GM12878 (cell line): ENCODE data around the gene WDR45B. TPM values are rescaled to one million over a fixed set of nuclear protein-coding genes. Genes with fewer than 3 reads are reported as not detected.

Experiments
- ATAC-seq: fragments of 200-7000 bp; cut with Tn5 transposase; 3 replicates; pipeline ENCODE4 v1.9.1; 2020; ENCODE audit warnings: mild to moderate bottlenecking, moderate library complexity
- BruUV-seq: library from RNA; stranded (reverse); fragments of 400-500 nt; replicated peaks from 2 replicates; lab custom pipeline; 2021; lab: Mats Ljungman, UMichigan
- CTCF ChIA-PET: fragments of 300-600 bp; sonication (Branson Sonifier 250); formaldehyde crosslinking; extraction: SDS; loops from one replicate; lab custom pipeline; 2021; ENCODE audit warnings: inconsistent platforms; lab: Yijun Ruan, JAX
- POLR2A ChIA-PET: fragments of 350-600 bp; formaldehyde crosslinking; extraction: SDS; loops from one replicate; lab custom pipeline; 2021; ENCODE audit warnings: inconsistent platforms; lab: Charles Lee
- RAD21 ChIA-PET: fragments of 300-600 bp; sonication (Branson Sonifier 250); formaldehyde crosslinking; loops from one replicate; lab custom pipeline; 2023; ENCODE audit warnings: antibody characterized with exemption; ENCODE audit not compliant: unreplicated experiment; lab: Charles Lee
- SMC1A ChIA-PET: fragments of 300-600 bp; sonication (Branson Sonifier 250); formaldehyde crosslinking; loops from one replicate; lab custom pipeline; 2023; ENCODE audit not compliant: unreplicated experiment, uncharacterized antibody; lab: Charles Lee
- DNase-seq: peaks from one replicate; pipeline ENCODE4 v3.0.0-alpha.2; 2011; ENCODE audit warnings: low read depth, low spot score
- FAIRE-seq: peaks from 3 replicates; lab custom pipeline; 2011; peaks lifted over from hg19 to GRCh38; lab: Jason Lieb, UNC
- H2AFZ ChIP-seq: 2 replicates; pipeline ENCODE4 v1.6.0; 2011; ENCODE audit warnings: low read depth, low read length, control low read depth; ENCODE audit not compliant: control insufficient read depth
- H3K27ac ChIP-seq: 2 replicates; pipeline ENCODE4 v1.5.1; 2011; ENCODE audit warnings: control low read depth; ENCODE audit not compliant: control insufficient read depth, insufficient read depth
- H3K27me3 ChIP-seq, 2 experiments: replicated peaks in 1 of 2; 2 replicates each; pipeline versions ENCODE4 v1.6.0 to v1.6.1; 2011; ENCODE audit warnings: low read length in 1 of 2; ENCODE audit not compliant: control insufficient read depth in 2 of 2, insufficient read depth in 2 of 2
- H3K36me3 ChIP-seq, 2 experiments: 2 replicates each; pipeline ENCODE4 v1.5.1; 2011; ENCODE audit warnings: low read length in 1 of 2; ENCODE audit not compliant: control insufficient read depth in 2 of 2, insufficient read depth in 2 of 2
- H3K4me1 ChIP-seq: 2 replicates; pipeline ENCODE4 v1.6.1; 2011; ENCODE audit warnings: mild to moderate bottlenecking, low read length, moderate library complexity, mixed read lengths; ENCODE audit not compliant: control insufficient read depth, insufficient read depth
- H3K4me2 ChIP-seq: 2 replicates; pipeline ENCODE4 v1.6.0; 2011; ENCODE audit warnings: control low read depth; ENCODE audit not compliant: control insufficient read depth, insufficient read depth
- H3K4me3 ChIP-seq: fragments of 200-600 bp; sonication (generic); 2 replicates; pipeline ENCODE4 v1.5.1; 2016
- H3K79me2 ChIP-seq: 2 replicates; pipeline ENCODE4 v1.6.0; 2011; ENCODE audit warnings: low read length; ENCODE audit not compliant: control insufficient read depth, insufficient read depth
- H3K9ac ChIP-seq: 2 replicates; pipeline ENCODE4 v1.8.0; 2011; ENCODE audit warnings: low read length, control low read depth, mixed read lengths; ENCODE audit not compliant: control insufficient read depth, insufficient read depth
- H3K9me3 ChIP-seq: replicated peaks from 3 replicates; pipeline ENCODE4 v1.5.1; 2011; ENCODE audit warnings: mild to moderate bottlenecking, low read length; ENCODE audit not compliant: control insufficient read depth, insufficient read depth
- H4K20me1 ChIP-seq: 2 replicates; pipeline ENCODE4 v1.6.0; 2011; ENCODE audit not compliant: control insufficient read depth, insufficient read depth
- CEBPZ ChIP-seq: fragments of 150-350 bp; IDR thresholded peaks from 2 replicates; pipeline ENCODE4 v1.6.1; 2016; ENCODE audit warnings: low read depth, low read length
- CHD1 ChIP-seq: IDR thresholded peaks from 2 replicates; pipeline ENCODE4 v1.6.1; 2012; ENCODE audit warnings: low read depth, low read length, improper control_type of control experiment
- CREB1 ChIP-seq: IDR thresholded peaks from 2 replicates; pipeline ENCODE4 v1.6.1; 2012; ENCODE audit warnings: low read depth, mild to moderate bottlenecking, inconsistent platforms
- CUX1 ChIP-seq: IDR thresholded peaks from 2 replicates; pipeline ENCODE4 v1.6.1; 2012; ENCODE audit warnings: improper control_type of control experiment, low read depth, low read length; ENCODE audit not compliant: insufficient replicate concordance
- EED ChIP-seq: sonication (generic); IDR thresholded peaks from 2 replicates; pipeline ENCODE4 v1.6.1; 2016; ENCODE audit warnings: antibody characterized with exemption, low read depth
- IKZF1 ChIP-seq: fragments of 450-650 bp; conservative IDR thresholded peaks from 2 replicates; pipeline ENCODE4 v1.6.1; 2017; ENCODE audit warnings: antibody characterized with exemption, mild to moderate bottlenecking
- MAX ChIP-seq: IDR thresholded peaks from 2 replicates; pipeline ENCODE4 v1.6.1; 2012; ENCODE audit warnings: low read depth, low read length, improper control_type of control experiment
- MYB ChIP-seq: fragments of 150-350 bp; IDR thresholded peaks from 2 replicates; pipeline ENCODE4 v1.6.1; 2014; ENCODE audit warnings: mild to moderate bottlenecking, low read depth, low read length, borderline replicate concordance
- MYC ChIP-seq: IDR thresholded peaks from 2 replicates; pipeline ENCODE4 v1.6.1; 2011; ENCODE audit warnings: mild to moderate bottlenecking, low read length, moderate library complexity, inconsistent platforms; ENCODE audit not compliant: insufficient read depth, insufficient replicate concordance, insufficient read length, severe bottlenecking
- RB1 ChIP-seq: fragments of 450-650 bp; formaldehyde crosslinking; IDR thresholded peaks from 2 replicates; pipeline ENCODE4 v1.6.1; 2017; ENCODE audit warnings: mild to moderate bottlenecking, borderline replicate concordance
- STAT1 ChIP-seq: fragments of 450-650 bp; conservative IDR thresholded peaks from 2 replicates; pipeline ENCODE4 v1.6.1; 2014; ENCODE audit warnings: antibody characterized with exemption, mild to moderate bottlenecking
- TBL1XR1 ChIP-seq: IDR thresholded peaks from 2 replicates; pipeline ENCODE4 v1.6.1; 2012; ENCODE audit warnings: low read depth, low read length, improper control_type of control experiment
- ZBED1 ChIP-seq: IDR thresholded peaks from 2 replicates; pipeline ENCODE4 v1.6.1; 2016; ENCODE audit warnings: borderline replicate concordance
- ZSCAN29 ChIP-seq: fragments of 450-650 bp; IDR thresholded peaks from 2 replicates; pipeline ENCODE4 v1.6.1; 2017; ENCODE audit warnings: mild to moderate bottlenecking, moderate library complexity
- WGBS: methylation state at CpG from one replicate; pipeline ENCODE4 v1.1.6; 2016; ENCODE audit warnings: low lambda C conversion rate; ENCODE audit not compliant: insufficient replicate concordance, insufficient coverage; ENCODE audit errors: missing lambda C conversion rate; 5-methylcytosine and 5-hydroxymethylcytosine counted together
- in situ Hi-C: fragments of 300-500 bp; cut with MboI; formaldehyde crosslinking; loops from 9 replicates; pipeline ENCODE4 v1.14.3; 2018; ENCODE audit warnings: mixed read lengths
- intact Hi-C: fragments of 100-400 bp; cut with micrococcal nuclease; formaldehyde crosslinking; loops from one replicate; pipeline ENCODE4 v1.14.2; 2022; ENCODE audit not compliant: unreplicated experiment
- polyA plus RNA-seq, 11 experiments: library from polyadenylated mRNA; depleted of rRNA in 4 of 11; unstranded in 6 of 11; stranded (reverse) in 5 of 11; fragments of >200 nt; fragmentation: Nextera tagmentation in 4 of 11; fragmentation: Illumina TruSeq in 1 of 11; extraction: Ambion mirVana in 4 of 11; extraction: Trizol in 1 of 11; gene quantifications; 1 replicate in 1 of 11; 2 replicates in 10 of 11; pipeline versions ENCODE4 v1.2.1 to v1.2.3, GENCODE V29; 2011 to 2016; ENCODE audit warnings: inconsistent platforms in 2 of 11, missing spikeins in 2 of 11, low read depth in 1 of 11
- total RNA-seq, 4 experiments: library from RNA; depleted of rRNA in 3 of 4; stranded (reverse); fragments of >200 nt in 3 of 4; fragmentation: Illumina TruSeq in 1 of 4; extraction: Trizol in 1 of 4; gene quantifications; 2 replicates each; pipeline versions ENCODE4 v1.2.1 to v1.2.3, GENCODE V29; 2013 to 2021

Gene WDR45B
- total and polyA plus RNA-seq, 10 of the 15 experiments (the other 5 are each of a cell fraction or from before 2014, with no cell fraction given), result 1.0 to 73.7 (median 26.6) TPM

DNA sequence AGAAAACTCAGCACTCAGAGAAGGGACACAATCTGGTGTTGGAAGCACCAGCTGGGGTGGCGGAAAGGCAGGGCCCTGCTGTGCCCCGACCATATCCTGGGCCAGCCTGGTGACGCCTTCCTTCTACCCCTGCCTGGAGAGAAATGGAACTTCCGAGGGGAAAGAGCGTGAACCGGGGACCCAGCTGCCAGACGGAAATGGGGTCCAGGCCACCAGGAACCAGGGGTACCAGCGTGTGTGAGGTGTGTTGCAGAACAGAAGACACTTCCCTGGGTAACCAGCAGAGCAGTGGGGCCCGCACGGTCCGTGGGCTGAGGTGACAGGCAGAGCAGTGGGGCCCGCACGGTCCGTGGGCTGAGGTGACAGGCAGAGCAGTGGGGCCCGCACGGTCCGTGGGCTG is 43.5 kb upstream of the WDR45B start:
- FAIRE-seq (no peak), DNase-seq (no peak), ATAC-seq (no peak)
- WGBS, result 69% methylated on average over 11 of the region's 17 CpGs
- ChIA-PET CTCF (no interaction called here), POLR2A (no interaction called here), RAD21 (no interaction called here), SMC1A (no interaction called here)
- BruUV-seq, result no TSS peak
- Histone ChIP-seq H3K4me3 (no peak overlapping the region), H2AFZ (no peak overlapping the region), H3K27me3 (no peaks in the 10 kb centered on the region), H3K4me1 (no peaks in the 10 kb centered on the region), H3K27ac (no peak overlapping the region), H3K9ac (no peak overlapping the region), H3K79me2 (no peaks in the 10 kb centered on the region), H3K9me3 (peaks cover 11% of the 10 kb centered on the region; the same call in 2 of the 3 replicates), H3K36me3 (no peaks in the 10 kb centered on the region), H4K20me1 (no peaks in the 10 kb centered on the region), H3K4me2 (no peak overlapping the region)
- in situ Hi-C loops (no loop called here), intact Hi-C loops (no loop called here)
- TF ChIP-seq MYB, result no peak
- no peak for TF ChIP-seq MYC
- TF ChIP-seq ZSCAN29, result no peak
- TF ChIP-seq CUX1, result no peak
- TF ChIP-seq CEBPZ, result no peak
- TF ChIP-seq IKZF1, result no peak
- no peak for TF ChIP-seq CHD1
- TF ChIP-seq ZBED1, result no peak
- TF ChIP-seq MAX, result no peak
- no peak for TF ChIP-seq RB1
- TF ChIP-seq STAT1, result no peak
- TF ChIP-seq TBL1XR1, result no peak
- TF ChIP-seq CREB1, result no peak
- TF ChIP-seq EED, result no peak
